Measurements from ENCODE around the gene RIOK2.
"Not testable (repeated sequence)": the region's sequence is repeated elsewhere in the genome, so short reads cannot be mapped to it uniquely, and the experiment has no call there.

RIOK2 gene

GRCh38 chr5:97151370-97151769 lies 31.7 kb downstream of the RIOK2 start:
- DNase-seq (ENCODE audit: low spot score) = no peak
- Mint-ChIP-seq H3K36me3 (ENCODE audit: low read depth) (peaks cover under 1% of the 10 kb centered on the region), H3K27me3 (ENCODE audit: low read depth) (peaks cover 15% of the 10 kb centered on the region), H3K9me3 (peaks cover 10% of the 10 kb centered on the region), H3K4me1 (ENCODE audit: low read depth) (peaks cover 2% of the 10 kb centered on the region), H3K27ac (no peak overlapping the region), H3K4me3 (no peak overlapping the region)

DNA sequence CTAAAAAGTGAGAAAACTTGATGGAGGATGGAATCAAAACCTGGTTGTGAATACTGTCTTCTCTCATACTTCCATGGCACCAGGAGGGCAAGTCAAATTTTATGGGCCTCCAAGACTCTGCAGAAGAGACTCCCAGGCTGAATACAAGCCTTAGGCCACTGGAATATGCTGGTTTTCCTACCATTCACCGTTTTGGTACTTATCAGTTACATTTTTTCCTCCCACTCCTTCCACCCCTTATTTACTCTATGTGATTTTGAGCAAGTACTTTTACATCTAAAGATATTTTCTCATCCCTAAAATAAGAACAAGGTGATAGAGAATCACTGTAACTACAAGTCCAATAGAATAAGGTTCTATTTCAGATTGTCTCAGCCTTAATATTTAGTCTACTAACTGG lies 32.6 kb downstream of the RIOK2 start:
- Mint-ChIP-seq H3K27me3 (ENCODE audit: low read depth) (peaks cover 16% of the 10 kb centered on the region), H3K36me3 (ENCODE audit: low read depth) (no peaks in the 10 kb centered on the region), H3K9me3 (peaks cover under 1% of the 10 kb centered on the region), H3K27ac (no peak overlapping the region), H3K4me1 (ENCODE audit: low read depth) (peaks cover 2% of the 10 kb centered on the region), H3K4me3 (no peak overlapping the region)
- DNase-seq (ENCODE audit: low spot score) = no peak

- no peaks in the 10 kb centered on the region for H3K36me3 Mint-ChIP-seq (ENCODE audit: low read depth)
- peaks cover 2% of the 10 kb centered on the region for H3K4me1 Mint-ChIP-seq (ENCODE audit: low read depth)
- H3K27ac Mint-ChIP-seq = no peak overlapping the region
- H3K9me3 Mint-ChIP-seq = no peaks in the 10 kb centered on the region
- peaks cover 16% of the 10 kb centered on the region for H3K27me3 Mint-ChIP-seq (ENCODE audit: low read depth)
- no peak overlapping the region for H3K4me3 Mint-ChIP-seq
- no peak for DNase-seq (ENCODE audit: low spot score)
Observed at GRCh38 chr5:97149709-97150108, 33.3 kb downstream of the RIOK2 start.

- H3K4me3 Mint-ChIP-seq = no peak overlapping the region
- no peaks in the 10 kb centered on the region for H3K9me3 Mint-ChIP-seq
Observed at GRCh38 chr5:97148288-97148687, 34.8 kb downstream of the RIOK2 start.

GRCh38 chr5:97143704-97144103 lies 39.3 kb downstream of the RIOK2 start:
- H3K4me3 Mint-ChIP-seq = no peak overlapping the region

More at GRCh38 chr5:97148288-97148687, 34.8 kb downstream of the RIOK2 start:
- DNase-seq (ENCODE audit: low spot score) = no peak
- Mint-ChIP-seq H3K27me3 (ENCODE audit: low read depth) (peaks cover 10% of the 10 kb centered on the region), H3K27ac (no peak overlapping the region), H3K36me3 (ENCODE audit: low read depth) (no peaks in the 10 kb centered on the region), H3K4me1 (ENCODE audit: low read depth) (peaks cover 2% of the 10 kb centered on the region)

GRCh38 chr5:97142521-97143254 lies 40.4 kb downstream of the RIOK2 start, which contains the start of gene LIX1:
LIX1 (minus strand) TSS chr5:97142611; CDS start chr5:97142576, 35 bp downstream.
- Mint-ChIP-seq H3K9me3 (no peaks in the 10 kb centered on the region), H3K36me3 (ENCODE audit: low read depth) (no peaks in the 10 kb centered on the region), H3K27ac (no peak within 1 kb of the TSS), H3K27me3 (ENCODE audit: low read depth) (peaks cover 31% of the 10 kb centered on the region), H3K4me3 (no peak within 1 kb of the TSS), H3K4me1 (ENCODE audit: low read depth) (peaks cover 6% of the 10 kb centered on the region)
- DNase-seq (ENCODE audit: low spot score) = no peak

More at GRCh38 chr5:97143704-97144103, 39.3 kb downstream of the RIOK2 start:
- Mint-ChIP-seq H3K27ac (no peak overlapping the region), H3K36me3 (ENCODE audit: low read depth) (no peaks in the 10 kb centered on the region), H3K9me3 (no peaks in the 10 kb centered on the region), H3K4me1 (ENCODE audit: low read depth) (peaks cover 6% of the 10 kb centered on the region), H3K27me3 (ENCODE audit: low read depth) (peaks cover 28% of the 10 kb centered on the region)
- no peak for DNase-seq (ENCODE audit: low spot score)

GRCh38 chr5:97141539-97141938 lies 41.5 kb downstream of the RIOK2 start:
- Mint-ChIP-seq H3K4me3 (no peak overlapping the region), H3K27me3 (ENCODE audit: low read depth) (peaks cover 30% of the 10 kb centered on the region), H3K9me3 (no peaks in the 10 kb centered on the region), H3K36me3 (ENCODE audit: low read depth) (no peaks in the 10 kb centered on the region), H3K4me1 (ENCODE audit: low read depth) (peaks cover 10% of the 10 kb centered on the region), H3K27ac (no peak overlapping the region)
- no peak for DNase-seq (ENCODE audit: low spot score)

GRCh38 chr5:97141031-97141430 lies 42.0 kb downstream of the RIOK2 start:
- Mint-ChIP-seq H3K27ac (no peak overlapping the region), H3K4me3 (no peak overlapping the region), H3K36me3 (ENCODE audit: low read depth) (no peaks in the 10 kb centered on the region), H3K4me1 (ENCODE audit: low read depth) (peaks cover 14% of the 10 kb centered on the region), H3K27me3 (ENCODE audit: low read depth) (peaks cover 30% of the 10 kb centered on the region), H3K9me3 (no peaks in the 10 kb centered on the region)
- DNase-seq (ENCODE audit: low spot score) = no peak

GRCh38 chr5:97140250-97140649 lies 42.8 kb downstream of the RIOK2 start:
- not testable (repeated sequence) for DNase-seq (ENCODE audit: low spot score); H3K36me3 Mint-ChIP-seq (ENCODE audit: low read depth); H3K9me3 Mint-ChIP-seq; H3K4me3 Mint-ChIP-seq; H3K27ac Mint-ChIP-seq
- H3K4me1 Mint-ChIP-seq (ENCODE audit: low read depth) = peaks cover 17% of the 10 kb centered on the region
- H3K27me3 Mint-ChIP-seq (ENCODE audit: low read depth) = peaks cover 28% of the 10 kb centered on the region

DNA sequence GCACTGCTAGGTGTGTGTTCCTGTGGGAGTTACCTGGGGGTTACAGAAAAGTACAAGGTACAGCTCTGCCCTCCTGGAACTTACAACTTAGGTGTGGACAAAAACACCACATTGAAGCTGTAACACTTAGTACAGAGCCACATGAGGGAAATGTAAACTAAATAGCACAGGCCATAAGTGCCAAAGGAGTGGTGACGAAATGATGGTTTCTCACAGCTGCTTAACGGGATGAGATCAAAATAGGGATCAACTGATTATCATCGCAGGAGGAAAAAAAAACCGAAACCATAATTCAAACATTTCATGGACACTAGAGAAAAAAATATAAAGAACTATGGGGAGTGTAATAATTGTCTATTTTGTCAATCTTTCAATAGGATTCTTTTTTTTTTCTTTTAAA lies 46.6 kb downstream of the RIOK2 start:
- DNase-seq (ENCODE audit: low spot score) = no peak
- Mint-ChIP-seq H3K4me1 (ENCODE audit: low read depth) (peaks cover 22% of the 10 kb centered on the region), H3K27ac (no peak overlapping the region), H3K9me3 (no peaks in the 10 kb centered on the region), H3K27me3 (ENCODE audit: low read depth) (peaks cover 28% of the 10 kb centered on the region), H3K36me3 (ENCODE audit: low read depth) (no peaks in the 10 kb centered on the region), H3K4me3 (no peak overlapping the region)

- H3K4me1 Mint-ChIP-seq (ENCODE audit: low read depth) = peaks cover 21% of the 10 kb centered on the region
- H3K36me3 Mint-ChIP-seq (ENCODE audit: low read depth) = no peaks in the 10 kb centered on the region
- no peaks in the 10 kb centered on the region for H3K9me3 Mint-ChIP-seq
- no peak overlapping the region for H3K4me3 Mint-ChIP-seq
- peaks cover 21% of the 10 kb centered on the region for H3K27me3 Mint-ChIP-seq (ENCODE audit: low read depth)
- peak; percentile 40 for DNase-seq (ENCODE audit: low spot score)
- H3K27ac Mint-ChIP-seq = no peak overlapping the region
Observed at GRCh38 chr5:97135868-97136267, 47.2 kb downstream of the RIOK2 start.

- no peak overlapping the region for H3K4me3 Mint-ChIP-seq
- no peaks in the 10 kb centered on the region for H3K36me3 Mint-ChIP-seq (ENCODE audit: low read depth)
- H3K27ac Mint-ChIP-seq = no peak overlapping the region
- no peak for DNase-seq (ENCODE audit: low spot score)
- H3K9me3 Mint-ChIP-seq = no peaks in the 10 kb centered on the region
- H3K4me1 Mint-ChIP-seq (ENCODE audit: low read depth) = peaks cover 19% of the 10 kb centered on the region
- peaks cover 16% of the 10 kb centered on the region for H3K27me3 Mint-ChIP-seq (ENCODE audit: low read depth)
Observed at GRCh38 chr5:97134634-97135033, 48.4 kb downstream of the RIOK2 start.

DNA sequence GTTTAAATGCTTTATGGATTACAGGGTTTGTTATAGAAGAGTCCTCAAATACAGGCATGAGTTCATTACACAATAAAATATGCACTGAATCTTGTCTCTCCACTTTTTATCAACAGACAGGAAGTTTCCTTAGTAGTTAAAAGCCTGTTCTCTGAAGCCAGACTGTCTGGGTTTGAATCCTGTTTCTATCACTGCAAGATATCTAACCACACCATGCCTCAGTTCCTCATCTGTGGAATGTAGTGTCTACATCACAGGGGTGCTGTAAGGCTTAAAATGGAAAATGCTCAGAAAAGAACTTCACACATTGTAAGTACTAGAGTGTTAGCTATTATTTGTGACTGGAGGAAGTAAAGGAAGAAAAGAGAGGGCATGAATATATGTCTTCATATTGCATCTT lies 49.9 kb downstream of the RIOK2 start:
- Mint-ChIP-seq H3K27ac (no peak overlapping the region), H3K36me3 (ENCODE audit: low read depth) (no peaks in the 10 kb centered on the region), H3K4me3 (no peak overlapping the region), H3K9me3 (no peaks in the 10 kb centered on the region), H3K27me3 (ENCODE audit: low read depth) (peaks cover 14% of the 10 kb centered on the region), H3K4me1 (ENCODE audit: low read depth) (peaks cover 25% of the 10 kb centered on the region)
- DNase-seq (ENCODE audit: low spot score) = no peak

- H3K4me1 Mint-ChIP-seq (ENCODE audit: low read depth) = peaks cover 23% of the 10 kb centered on the region
- no peaks in the 10 kb centered on the region for H3K36me3 Mint-ChIP-seq (ENCODE audit: low read depth)
- H3K9me3 Mint-ChIP-seq = no peaks in the 10 kb centered on the region
- H3K4me3 Mint-ChIP-seq = no peak overlapping the region
- no peak overlapping the region for H3K27ac Mint-ChIP-seq
- DNase-seq (ENCODE audit: low spot score) = no peak
- peaks cover 19% of the 10 kb centered on the region for H3K27me3 Mint-ChIP-seq (ENCODE audit: low read depth)
Observed at GRCh38 chr5:97131921-97132320, 51.1 kb downstream of the RIOK2 start.
